Choroid plexus epithelial cell (primary cell): Measurements from ENCODE around the gene MDP1.
"Not testable (repeated sequence)": the region's sequence is repeated elsewhere in the genome, so short reads cannot be mapped to it uniquely, and the experiment has no call there.

ENCODE experiments used
- DNase-seq: peaks from one replicate; pipeline ENCODE4 v3.0.0-alpha.2; 2010; ENCODE audit warnings: low read depth
- H3K4me3 ChIP-seq: 2 replicates; pipeline ENCODE4 v1.5.1; 2011; ENCODE audit warnings: low read depth, mild to moderate bottlenecking, control low read depth, low read length, moderate library complexity
- CTCF ChIP-seq: conservative IDR thresholded peaks from 2 replicates; pipeline ENCODE4 v1.5.1; 2011; ENCODE audit warnings: low read depth, mild to moderate bottlenecking, control low read depth, inconsistent platforms, low read length, moderate library complexity

MDP1 gene

GRCh38 chr14:24204163-24205146 is 11.4 kb downstream of the MDP1 start:
- H3K4me3 ChIP-seq = no peak overlapping the region
- TF ChIP-seq CTCF = no peak
- DNase-seq = no peak

GRCh38 chr14:24203249-24203886 is 12.5 kb downstream of the MDP1 start:
- H3K4me3 ChIP-seq, DNase-seq: not testable (repeated sequence)

- not testable (repeated sequence) for H3K4me3 ChIP-seq, DNase-seq
Measured at GRCh38 chr14:24202538-24202937, 13.3 kb downstream of the MDP1 start.

GRCh38 chr14:24198814-24199524 is 16.9 kb downstream of the MDP1 start:
- no peak for DNase-seq
- TF ChIP-seq CTCF = no peak
- H3K4me3 ChIP-seq = no peak overlapping the region

GRCh38 chr14:24197056-24197450 is 18.8 kb downstream of the MDP1 start:
- no peak overlapping the region for H3K4me3 ChIP-seq
- no peak for TF ChIP-seq CTCF

GRCh38 chr14:24196071-24197055 is 19.5 kb downstream of the MDP1 start:
- no peak for TF ChIP-seq CTCF
- peak; percentile 35 for DNase-seq
- H3K4me3 ChIP-seq = peak overlapping the region; percentile 96

More at GRCh38 chr14:24197056-24197450, 18.8 kb downstream of the MDP1 start:
- DNase-seq = no peak
